DOHH2 (cell line): Measurements from ENCODE around the gene ECSCR.

ENCODE experiments used
- H3F3A ChIP-seq: fragments of 200-600 bp; sonication (generic), shearing (Covaris generic); 2 replicates; pipeline ENCODE4 v1.6.0; 2016; ENCODE audit warnings: antibody characterized with exemption, mild to moderate bottlenecking; ENCODE audit not compliant: control insufficient read depth, insufficient read depth
- H3K27ac ChIP-seq: fragments of 200-600 bp; sonication (generic); 2 replicates; pipeline ENCODE4 v1.5.1; 2014; ENCODE audit warnings: low read depth, mild to moderate bottlenecking, low read length, moderate library complexity
- H3K27me3 ChIP-seq: fragments of 200-600 bp; sonication (generic); 2 replicates; pipeline ENCODE4 v1.6.1; 2014; ENCODE audit warnings: mild to moderate bottlenecking, low read length, mixed read lengths; ENCODE audit not compliant: control insufficient read depth
- H3K36me3 ChIP-seq: fragments of 200-600 bp; sonication (generic); 2 replicates; pipeline ENCODE4 v1.6.1; 2014; ENCODE audit warnings: mild to moderate bottlenecking, low read length, moderate library complexity, mixed read lengths; ENCODE audit not compliant: control insufficient read depth
- H3K4me1 ChIP-seq: fragments of 200-600 bp; sonication (generic); 2 replicates; pipeline ENCODE4 v1.6.1; 2014; ENCODE audit warnings: mild to moderate bottlenecking, low read length, mixed read lengths; ENCODE audit not compliant: control insufficient read depth
- H3K4me2 ChIP-seq: fragments of 200-600 bp; sonication (generic); 2 replicates; pipeline ENCODE4 v1.6.0; 2014; ENCODE audit warnings: mild to moderate bottlenecking, low read length, moderate library complexity
- H3K4me3 ChIP-seq: fragments of 200-600 bp; sonication (generic); 2 replicates; pipeline ENCODE4 v1.5.1; 2014; ENCODE audit warnings: mild to moderate bottlenecking, low read length, mixed read lengths
- H3K79me2 ChIP-seq: fragments of 200-600 bp; sonication (generic); 2 replicates; pipeline ENCODE4 v1.6.1; 2014; ENCODE audit warnings: mild to moderate bottlenecking, low read length, mixed read lengths; ENCODE audit not compliant: control insufficient read depth
- H3K9me2 ChIP-seq: fragments of 200-600 bp; sonication (generic); replicated peaks from 2 replicates; pipeline ENCODE4 v1.6.1; 2014; ENCODE audit warnings: mild to moderate bottlenecking, low read length, mixed read lengths; ENCODE audit not compliant: control insufficient read depth
- H3K9me3 ChIP-seq: fragments of 200-600 bp; sonication (generic); 2 replicates; pipeline ENCODE4 v1.6.1; 2014; ENCODE audit warnings: antibody characterized with exemption, low read length, mixed read lengths; ENCODE audit not compliant: control insufficient read depth, insufficient read depth
- H4K20me1 ChIP-seq: fragments of 200-600 bp; sonication (generic); 2 replicates; pipeline ENCODE4 v1.6.0; 2014; ENCODE audit warnings: low read depth, mild to moderate bottlenecking, antibody characterized with exemption, low read length, moderate library complexity; ENCODE audit not compliant: control insufficient read depth, insufficient read depth
- EZH2phosphoT487 ChIP-seq: fragments of 200-600 bp; sonication (generic); IDR thresholded peaks from 2 replicates; pipeline ENCODE4 v1.6.1; 2017; ENCODE audit warnings: borderline replicate concordance, mild to moderate bottlenecking, antibody characterized with exemption, low read length, moderate library complexity, mixed read lengths
- TF ChIP-seq, protein P1 (sequence below): fragments of 200-600 bp; sonication (generic); IDR thresholded peaks from one replicate; pipeline ENCODE4 v1.5.1; 2014; ENCODE audit warnings: antibody characterized with exemption, mild to moderate bottlenecking, low read depth, low read length; ENCODE audit not compliant: poor library complexity, severe bottlenecking

ECSCR gene

GRCh38 chr5:139407517-139407916 lies 55.0 kb downstream of the ECSCR start:
- peak overlapping the region; percentile 53 for H3K4me2 ChIP-seq
- H3K4me1 ChIP-seq: peaks cover 41% of the 10 kb centered on the region
- no peaks in the 10 kb centered on the region for H3K27me3 ChIP-seq
- H3K9me3 ChIP-seq: no peaks in the 10 kb centered on the region
- no peaks in the 10 kb centered on the region for H3K9me2 ChIP-seq
- peak overlapping the region; percentile 33 for H3K27ac ChIP-seq
- peaks cover 5% of the 10 kb centered on the region for H3F3A ChIP-seq
- no peak for TF ChIP-seq EZH2phosphoT487
- TF ChIP-seq, protein P1, sequence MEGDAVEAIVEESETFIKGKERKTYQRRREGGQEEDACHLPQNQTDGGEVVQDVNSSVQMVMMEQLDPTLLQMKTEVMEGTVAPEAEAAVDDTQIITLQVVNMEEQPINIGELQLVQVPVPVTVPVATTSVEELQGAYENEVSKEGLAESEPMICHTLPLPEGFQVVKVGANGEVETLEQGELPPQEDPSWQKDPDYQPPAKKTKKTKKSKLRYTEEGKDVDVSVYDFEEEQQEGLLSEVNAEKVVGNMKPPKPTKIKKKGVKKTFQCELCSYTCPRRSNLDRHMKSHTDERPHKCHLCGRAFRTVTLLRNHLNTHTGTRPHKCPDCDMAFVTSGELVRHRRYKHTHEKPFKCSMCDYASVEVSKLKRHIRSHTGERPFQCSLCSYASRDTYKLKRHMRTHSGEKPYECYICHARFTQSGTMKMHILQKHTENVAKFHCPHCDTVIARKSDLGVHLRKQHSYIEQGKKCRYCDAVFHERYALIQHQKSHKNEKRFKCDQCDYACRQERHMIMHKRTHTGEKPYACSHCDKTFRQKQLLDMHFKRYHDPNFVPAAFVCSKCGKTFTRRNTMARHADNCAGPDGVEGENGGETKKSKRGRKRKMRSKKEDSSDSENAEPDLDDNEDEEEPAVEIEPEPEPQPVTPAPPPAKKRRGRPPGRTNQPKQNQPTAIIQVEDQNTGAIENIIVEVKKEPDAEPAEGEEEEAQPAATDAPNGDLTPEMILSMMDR: no peak
- H4K20me1 ChIP-seq: no peaks in the 10 kb centered on the region
- H3K79me2 ChIP-seq: no peaks in the 10 kb centered on the region
- H3K36me3 ChIP-seq: no peaks in the 10 kb centered on the region
- H3K4me3 ChIP-seq: peak overlapping the region; percentile 15; the same call in 1 of the 2 replicates

- Histone ChIP-seq H3K9me3 (no peaks in the 10 kb centered on the region), H3K79me2 (no peaks in the 10 kb centered on the region), H3K27me3 (no peaks in the 10 kb centered on the region), H3K27ac (peak overlapping the region; percentile 33; the same call in 1 of the 2 replicates), H3K4me2 (peak overlapping the region; percentile 53), H3K4me3 (peak overlapping the region; percentile 15; the same call in 1 of the 2 replicates), H3K4me1 (peaks cover 43% of the 10 kb centered on the region), H3K36me3 (no peaks in the 10 kb centered on the region), H4K20me1 (no peaks in the 10 kb centered on the region), H3K9me2 (no peaks in the 10 kb centered on the region), H3F3A (peaks cover 5% of the 10 kb centered on the region)
- TF ChIP-seq, protein P1: no peak
- no peak for TF ChIP-seq EZH2phosphoT487
Observed at GRCh38 chr5:139406963-139407362, 55.6 kb downstream of the ECSCR start.

DNA sequence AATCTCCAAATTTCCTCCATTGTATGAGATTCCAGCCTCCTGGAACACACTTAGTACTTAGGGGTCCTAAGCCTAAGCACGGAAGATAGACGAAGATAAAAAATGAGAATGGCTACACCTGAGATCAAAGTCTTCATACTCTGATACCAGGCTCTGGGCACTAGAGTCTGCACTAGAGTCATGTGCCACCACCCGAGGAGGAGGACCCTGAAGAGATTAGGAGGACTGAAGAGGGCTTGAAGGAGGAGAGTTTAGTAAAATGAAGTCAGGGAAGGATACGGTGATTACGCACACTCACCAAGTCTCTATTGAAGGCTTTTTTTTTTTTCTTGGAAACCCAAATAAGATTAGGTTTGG lies 58.1 kb downstream of the ECSCR start:
- Histone ChIP-seq H3K4me3 (peak overlapping the region; percentile 77), H3K4me1 (peaks cover 43% of the 10 kb centered on the region), H3K27ac (peak overlapping the region; percentile 82), H3K79me2 (no peaks in the 10 kb centered on the region), H3K36me3 (no peaks in the 10 kb centered on the region), H3K4me2 (peak overlapping the region; percentile 74), H3F3A (peaks cover 7% of the 10 kb centered on the region), H3K9me3 (no peaks in the 10 kb centered on the region), H4K20me1 (no peaks in the 10 kb centered on the region), H3K27me3 (no peaks in the 10 kb centered on the region), H3K9me2 (no peaks in the 10 kb centered on the region)
- TF ChIP-seq EZH2phosphoT487: no peak
- TF ChIP-seq, protein P1: no peak
